Tibial nerve (tissue), 4 donors: Measurements from ENCODE around the gene QKI.

Experiments used
- CTCF ChIP-seq, 5 experiments: fragments of 200-600 bp in 3 of 5; fragments of 450-650 bp in 2 of 5; sonication (generic) in 3 of 5; IDR thresholded peaks; one replicate each; pipeline ENCODE4 v1.5.1; 2016 to 2019; ENCODE audit warnings: antibody characterized with exemption in 5 of 5, mild to moderate bottlenecking in 3 of 5, moderate library complexity in 2 of 5
- EP300 ChIP-seq, 2 donors: sonication (generic); formaldehyde crosslinking; IDR thresholded peaks; one replicate each; pipeline ENCODE4 v1.6.1; 2017; ENCODE audit warnings: antibody characterized with exemption in 2 of 2, mild to moderate bottlenecking in 1 of 2
- POLR2A ChIP-seq, 2 donors: fragments of 450-650 bp; IDR thresholded peaks; one replicate each; pipeline ENCODE4 v1.6.1; 2017; ENCODE audit warnings: antibody characterized with exemption in 2 of 2, mild to moderate bottlenecking in 2 of 2, moderate library complexity in 2 of 2

GRCh38 chr6:163585932-163586437 lies 171.5 kb downstream of the QKI start:
- TF ChIP-seq POLR2A (IDR thresholded peaks at IDR 0.05) (no peak), CTCF (IDR thresholded peaks at IDR 0.05) (no peak), EP300 (IDR thresholded peaks at IDR 0.05) (peak in 1 of 2 donors; percentile 68)
